A549 (cell line): ENCODE results near the gene ELOVL4. TPM values are rescaled to one million over a fixed set of nuclear protein-coding genes. Genes with fewer than 3 reads are reported as not detected.

Experiments
- ATAC-seq, 2 experiments: fragments of 200-7000 bp in 1 of 2; fragments of >200 bp in 1 of 2; cut with Nextera tagmentation in 1 of 2; cut with Tn5 transposase in 1 of 2; 3 replicates each; pipeline versions ENCODE4 v1.8.0 to v1.9.1; 2018 to 2020; ENCODE audit warnings: mild to moderate bottlenecking in 1 of 2, moderate library complexity in 1 of 2
- CTCF ChIA-PET: fragments of 300-600 bp; sonication (Branson Sonifier 250); formaldehyde crosslinking; extraction: SDS; loops from one replicate; lab custom pipeline; 2021; ENCODE audit warnings: antibody characterized with exemption, inconsistent platforms; lab: Yijun Ruan, JAX
- POLR2A ChIA-PET: fragments of 350-600 bp; formaldehyde crosslinking; extraction: SDS; loops from one replicate; lab custom pipeline; 2021; ENCODE audit warnings: antibody characterized with exemption, inconsistent platforms; lab: Yijun Ruan, JAX
- DNase-seq, 2 experiments: peaks; one replicate each; pipeline versions ENCODE4 v3.0.0 to v3.0.0-alpha.2; 2011 to 2016; ENCODE audit warnings: low read depth in 1 of 2, low spot score in 1 of 2
- FAIRE-seq: peaks from 2 replicates; lab custom pipeline; 2011; peaks lifted over from hg19 to GRCh38; lab: Jason Lieb, UNC
- H3K27ac ChIP-seq, 2 experiments: fragments of >200 bp; sonication (Bioruptor Twin); formaldehyde crosslinking; 3 replicates each; pipeline ENCODE4 v1.5.1; 2016 to 2017
- H3K4me1 ChIP-seq: fragments of >200 bp; sonication (Bioruptor Twin); formaldehyde crosslinking; 3 replicates; pipeline ENCODE4 v1.6.1; 2016
- H3K4me2 ChIP-seq: fragments of >200 bp; sonication (Bioruptor Twin); formaldehyde crosslinking; 3 replicates; pipeline ENCODE4 v1.6.1; 2016
- H3K4me3 ChIP-seq: fragments of >200 bp; sonication (Bioruptor Twin); formaldehyde crosslinking; 3 replicates; pipeline ENCODE4 v1.5.1; 2016
- H3K9me3 ChIP-seq: fragments of >200 bp; sonication (Bioruptor Twin); formaldehyde crosslinking; 3 replicates; pipeline ENCODE4 v1.6.1; 2016
- CBX2 ChIP-seq: fragments of 200-600 bp; sonication (generic); IDR thresholded peaks from 2 replicates; pipeline ENCODE4 v1.6.1; 2016; ENCODE audit warnings: low read depth, mild to moderate bottlenecking, borderline replicate concordance
- EHF ChIP-seq: fragments of 250-450 bp; sonication (Bioruptor Pico); IDR thresholded peaks from 2 replicates; pipeline ENCODE4 v1.5.0; 2020; ENCODE audit warnings: mild to moderate bottlenecking
- EP300 ChIP-seq, 2 experiments: fragments of >200 bp; sonication (Bioruptor Twin); formaldehyde crosslinking; IDR thresholded peaks; 2 replicates in 1 of 2; 3 replicates in 1 of 2; pipeline ENCODE4 v1.6.1; 2016 to 2017
- ESRRA ChIP-seq: fragments of 150-350 bp; IDR thresholded peaks from 2 replicates; pipeline ENCODE4 v1.6.1; 2014; ENCODE audit warnings: mild to moderate bottlenecking, low read length, borderline replicate concordance
- FOSB ChIP-seq: fragments of 250-450 bp; sonication (Bioruptor Pico); IDR thresholded peaks from 2 replicates; pipeline ENCODE4 v1.5.0; 2020; ENCODE audit warnings: mild to moderate bottlenecking, moderate library complexity
- FOSL2 ChIP-seq, 2 experiments: fragments of 450-650 bp in 1 of 2; fragments of >200 bp in 1 of 2; sonication (Bioruptor Twin) in 1 of 2; formaldehyde crosslinking; IDR thresholded peaks; 2 replicates each; pipeline versions ENCODE4 v1.5.0 to v1.6.1; 2016 to 2020; ENCODE audit warnings: mild to moderate bottlenecking in 1 of 2, moderate library complexity in 1 of 2
- GATA3 ChIP-seq: IDR thresholded peaks from 2 replicates; pipeline ENCODE4 v1.6.1; 2012; ENCODE audit warnings: borderline replicate concordance
- HMGXB4 ChIP-seq: fragments of 250-450 bp; sonication (Bioruptor Pico); IDR thresholded peaks from 2 replicates; pipeline ENCODE4 v1.5.0; 2021; ENCODE audit warnings: mild to moderate bottlenecking, moderate library complexity, borderline replicate concordance
- HOXA7 ChIP-seq: fragments of 250-450 bp; sonication (Bioruptor Pico); IDR thresholded peaks from 2 replicates; pipeline ENCODE4 v1.5.0; 2020; ENCODE audit warnings: mild to moderate bottlenecking, moderate library complexity
- HOXB13 ChIP-seq: fragments of 250-450 bp; sonication (Bioruptor Pico); IDR thresholded peaks from 2 replicates; pipeline ENCODE4 v1.5.0; 2020; ENCODE audit warnings: low read depth, mild to moderate bottlenecking, moderate library complexity
- MAFK ChIP-seq: fragments of 450-650 bp; IDR thresholded peaks from 2 replicates; pipeline ENCODE4 v1.6.1; 2014; ENCODE audit not compliant: partially characterized antibody
- NPAS2 ChIP-seq: fragments of 250-450 bp; sonication (Bioruptor Pico); IDR thresholded peaks from 2 replicates; pipeline ENCODE4 v1.8.0; 2022; ENCODE audit warnings: mild to moderate bottlenecking, moderate library complexity, borderline replicate concordance
- NR3C1 ChIP-seq: fragments of >200 bp; sonication (Bioruptor Twin); formaldehyde crosslinking; IDR thresholded peaks from 3 replicates; pipeline ENCODE4 v1.6.1; 2017
- PBX3 ChIP-seq: IDR thresholded peaks from 2 replicates; pipeline ENCODE4 v1.6.1; 2012
- PHF8 ChIP-seq: fragments of 200-600 bp; sonication (generic); IDR thresholded peaks from 2 replicates; pipeline ENCODE4 v1.6.1; 2016; ENCODE audit warnings: low read depth, mild to moderate bottlenecking, antibody characterized with exemption, moderate library complexity, borderline replicate concordance
- POLR2A ChIP-seq: IDR thresholded peaks from 2 replicates; pipeline ENCODE4 v1.6.1; 2012; ENCODE audit warnings: mild to moderate bottlenecking, low read length
- RARB ChIP-seq: fragments of 250-450 bp; sonication (Bioruptor Pico); IDR thresholded peaks from 2 replicates; pipeline ENCODE4 v1.8.0; 2021; ENCODE audit warnings: mild to moderate bottlenecking, moderate library complexity
- RCOR1 ChIP-seq: fragments of 150-350 bp; IDR thresholded peaks from 2 replicates; pipeline ENCODE4 v1.6.1; 2014; ENCODE audit warnings: antibody characterized with exemption, low read length, low read depth
- RNF2 ChIP-seq: fragments of 200-600 bp; sonication (generic); IDR thresholded peaks from 2 replicates; pipeline ENCODE4 v1.6.1; 2016; ENCODE audit warnings: low read depth, mild to moderate bottlenecking, antibody characterized with exemption, moderate library complexity, borderline replicate concordance
- SREBF2 ChIP-seq: fragments of 450-650 bp; IDR thresholded peaks from 2 replicates; pipeline ENCODE4 v1.6.1; 2014; ENCODE audit warnings: mild to moderate bottlenecking, moderate library complexity
- USF2 ChIP-seq: fragments of 450-650 bp; IDR thresholded peaks from 2 replicates; pipeline ENCODE4 v1.6.1; 2014; ENCODE audit warnings: antibody characterized with exemption
- ZC3H11A ChIP-seq: fragments of 450-650 bp; IDR thresholded peaks from 2 replicates; pipeline ENCODE4 v1.6.1; 2014; ENCODE audit warnings: antibody characterized with exemption, mild to moderate bottlenecking
- ZSCAN20 ChIP-seq: fragments of 250-450 bp; sonication (Bioruptor Pico); IDR thresholded peaks from 2 replicates; pipeline ENCODE4 v1.8.0; 2022; ENCODE audit warnings: mild to moderate bottlenecking, moderate library complexity
- WGBS: methylation state at CpG from one replicate; pipeline ENCODE4 v1.1.6; 2017; ENCODE audit errors: missing lambda C conversion rate; 5-methylcytosine and 5-hydroxymethylcytosine counted together
- polyA plus RNA-seq, 4 experiments: library from polyadenylated mRNA; depleted of rRNA in 3 of 4; stranded (reverse); fragments of >200 nt; fragmentation: RNase III in 1 of 4; extraction: RNeasy Plus Mini Kit Qiagen cat#74134 plus additional on column Dnase treatment in 1 of 4; gene quantifications; 2 replicates in 3 of 4; 3 replicates in 1 of 4; pipeline ENCODE4 v1.2.3, GENCODE V29; 2011 to 2017
- TF ChIP-seq, protein P1 (sequence below): fragments of >200 bp; sonication (Bioruptor Twin); formaldehyde crosslinking; IDR thresholded peaks from 3 replicates; pipeline ENCODE4 v1.6.1; 2016
- TF ChIP-seq, protein P2 (sequence below): fragments of >200 bp; sonication (Bioruptor Twin); formaldehyde crosslinking; IDR thresholded peaks from 2 replicates; pipeline ENCODE4 v1.6.1; 2016

The ELOVL4 gene
- polyA plus RNA-seq, 2 of the 4 experiments (the other 2 are of a cell fraction) = 0.70 to 1.1 TPM

GRCh38 chr6:79984261-79984660, 36.9 kb upstream of the ELOVL4 start:
- Histone ChIP-seq H3K27ac (no peak overlapping the region), H3K4me2 (no peak overlapping the region), H3K9me3 (no peaks in the 10 kb centered on the region), H3K4me3 (no peak overlapping the region), H3K4me1 (no peaks in the 10 kb centered on the region)
- no peak for TF ChIP-seq EP300 (IDR thresholded peaks at IDR 0.05)
- no peak for TF ChIP-seq FOSL2 (IDR thresholded peaks at IDR 0.05)
- TF ChIP-seq FOSL2 (CRISPR knock-in tag; IDR thresholded peaks at IDR 0.05) = no peak
- TF ChIP-seq MAFK = no peak
- TF ChIP-seq RARB = no peak
- TF ChIP-seq, protein P1, sequence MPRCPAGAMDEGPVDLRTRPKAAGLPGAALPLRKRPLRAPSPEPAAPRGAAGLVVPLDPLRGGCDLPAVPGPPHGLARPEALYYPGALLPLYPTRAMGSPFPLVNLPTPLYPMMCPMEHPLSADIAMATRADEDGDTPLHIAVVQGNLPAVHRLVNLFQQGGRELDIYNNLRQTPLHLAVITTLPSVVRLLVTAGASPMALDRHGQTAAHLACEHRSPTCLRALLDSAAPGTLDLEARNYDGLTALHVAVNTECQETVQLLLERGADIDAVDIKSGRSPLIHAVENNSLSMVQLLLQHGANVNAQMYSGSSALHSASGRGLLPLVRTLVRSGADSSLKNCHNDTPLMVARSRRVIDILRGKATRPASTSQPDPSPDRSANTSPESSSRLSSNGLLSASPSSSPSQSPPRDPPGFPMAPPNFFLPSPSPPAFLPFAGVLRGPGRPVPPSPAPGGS = no peak
- TF ChIP-seq HOXA7 (CRISPR knock-in tag) = no peak
- TF ChIP-seq, protein P2, sequence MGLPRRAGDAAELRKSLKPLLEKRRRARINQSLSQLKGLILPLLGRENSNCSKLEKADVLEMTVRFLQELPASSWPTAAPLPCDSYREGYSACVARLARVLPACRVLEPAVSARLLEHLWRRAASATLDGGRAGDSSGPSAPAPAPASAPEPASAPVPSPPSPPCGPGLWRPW = no peak
- no peak for TF ChIP-seq USF2
- TF ChIP-seq RNF2 = no peak
- TF ChIP-seq CBX2 = no peak
- TF ChIP-seq POLR2A = no peak
- FAIRE-seq = no peak
- DNase-seq = peak in 1 of 2 experiments; percentile 8
- CTCF ChIA-PET = no interaction called here
- POLR2A ChIA-PET = no interaction called here
- peak in 1 of 2 experiments; percentile 42; a peak in 2 of 6 replicates for ATAC-seq
- 29% methylated on average over 2 of the region's 2 CpGs for WGBS

- 83% methylated on average over 4 of the region's 4 CpGs for WGBS
- no peak for DNase-seq
- H3K4me3 ChIP-seq = no peak overlapping the region
- ChIA-PET POLR2A (no interaction called here), CTCF (interaction anchor here (0.7 to 1.0 kb wide), 2 partner anchors 16 to 33 kb away, joined by 3 read pairs; no protein-coding TSS in a partner anchor)
- ATAC-seq = no peak
- H3K4me2 ChIP-seq = no peak overlapping the region
- TF ChIP-seq GATA3 (no peak), NPAS2 (CRISPR knock-in tag) (no peak), POLR2A (no peak), ESRRA (no peak), USF2 (no peak), NR3C1 (no peak), SREBF2 (no peak), PHF8 (no peak), ZC3H11A (no peak), EHF (CRISPR knock-in tag) (no peak), PBX3 (no peak), HOXB13 (CRISPR knock-in tag) (no peak), RCOR1 (no peak), HMGXB4 (CRISPR knock-in tag) (no peak), ZSCAN20 (CRISPR knock-in tag) (no peak), HOXA7 (CRISPR knock-in tag) (no peak), FOSB (no peak), CBX2 (no peak)
- TF ChIP-seq, protein P1 = no peak
- TF ChIP-seq, protein P2 = no peak
- H3K9me3 ChIP-seq = no peaks in the 10 kb centered on the region
- no peaks in the 10 kb centered on the region for H3K4me1 ChIP-seq
- no peak overlapping the region for H3K27ac ChIP-seq
- no peak for FAIRE-seq
Measured at GRCh38 chr6:79981652-79982051, 34.3 kb upstream of the ELOVL4 start.
